Hematopoietic multipotent progenitor cell treated with erythropoietin and hydrocortisone succinate and interleukin-3 and kit ligand, for 15 days (in vitro differentiated cells): ENCODE data around the gene TNS2.

Experiments used
- DNase-seq: peaks from one replicate; pipeline ENCODE4 v3.0.0-alpha.2; 2015; ENCODE audit warnings: low spot score

Gene TNS2

DNA sequence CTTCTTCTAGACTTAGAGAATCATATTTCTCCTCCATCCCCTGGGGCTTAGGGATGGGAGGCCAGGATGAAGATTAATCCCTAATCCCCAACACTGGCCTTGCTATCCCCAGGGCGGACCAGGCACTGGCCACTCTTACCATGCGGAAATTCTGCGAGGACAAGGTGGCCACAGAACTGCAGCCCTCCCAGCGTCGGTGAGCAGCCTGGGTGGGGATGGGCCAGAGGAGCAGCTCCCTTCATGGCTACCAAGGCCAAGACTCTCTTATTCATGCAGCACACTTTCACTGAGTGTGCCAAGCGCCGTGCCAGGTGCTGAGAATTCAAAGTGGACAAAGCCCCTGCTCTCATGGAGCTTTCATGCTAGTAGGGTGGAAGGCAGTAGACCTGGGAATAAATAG is 7.0 kb downstream of the TNS2 start:
- DNase-seq = no peak

DNA sequence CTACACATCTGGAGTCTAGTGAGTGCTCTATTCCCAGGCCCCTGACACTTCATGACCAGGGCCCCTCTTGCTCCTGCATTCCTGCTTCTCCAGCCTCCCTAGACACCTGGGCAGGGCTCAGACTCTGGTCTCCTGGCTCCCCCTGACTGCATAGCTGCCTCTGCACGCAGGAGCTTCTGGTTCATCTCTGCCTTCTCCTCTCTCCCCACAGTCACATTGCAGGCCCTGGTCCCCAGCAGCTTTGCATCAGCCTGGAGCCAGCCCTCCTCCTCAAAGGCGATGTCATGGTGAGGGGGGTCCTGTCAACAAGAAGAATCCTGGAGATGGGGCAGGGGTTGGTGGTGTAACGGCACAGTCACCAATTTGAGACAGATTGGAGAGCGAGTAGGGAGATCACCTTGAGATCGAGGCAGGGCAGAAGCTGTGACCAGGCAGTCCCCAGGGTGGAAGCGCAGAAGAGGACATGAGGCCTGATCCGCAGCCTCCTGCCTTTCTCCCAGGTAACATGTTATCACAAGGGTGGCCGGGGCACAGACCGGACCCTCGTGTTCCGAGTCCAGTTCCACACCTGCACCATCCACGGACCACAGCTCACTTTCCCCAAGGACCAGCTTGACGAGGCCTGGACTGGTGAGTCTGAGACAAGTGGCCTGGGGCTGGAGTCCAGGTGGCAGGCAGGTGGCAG is 8.1 kb downstream of the TNS2 start:
- no peak for DNase-seq

DNA sequence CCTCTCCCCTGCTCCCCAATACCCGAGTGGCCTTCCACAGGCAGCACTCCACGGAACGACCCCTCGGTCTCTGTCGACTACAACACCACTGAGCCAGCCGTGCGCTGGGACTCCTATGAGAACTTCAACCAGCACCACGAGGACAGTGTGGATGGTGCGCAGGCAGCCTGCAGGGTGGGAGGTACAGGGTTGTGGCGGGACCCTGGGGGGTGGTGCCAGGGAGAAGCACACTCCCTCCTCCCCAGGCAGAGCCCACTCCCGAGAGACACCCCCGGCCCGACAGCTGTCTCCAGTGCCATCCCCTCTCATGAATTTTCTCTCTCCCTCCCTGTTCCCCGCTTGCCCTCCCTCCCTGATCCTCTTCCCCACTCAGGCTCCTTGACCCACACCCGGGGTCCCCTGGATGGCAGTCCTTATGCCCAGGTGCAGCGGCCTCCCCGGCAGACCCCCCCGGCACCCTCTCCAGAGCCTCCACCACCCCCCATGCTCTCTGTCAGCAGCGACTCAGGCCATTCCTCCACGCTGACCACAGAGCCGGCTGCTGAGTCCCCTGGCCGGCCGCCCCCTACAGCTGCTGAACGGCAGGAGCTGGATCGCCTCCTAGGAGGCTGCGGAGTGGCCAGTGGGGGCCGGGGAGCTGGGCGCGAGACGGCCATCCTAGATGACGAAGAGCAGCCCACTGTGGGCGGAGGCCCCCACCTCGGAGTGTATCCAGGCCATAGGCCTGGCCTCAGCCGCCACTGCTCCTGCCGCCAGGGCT is 9.0 kb downstream of the TNS2 start:
- DNase-seq = no peak

GRCh38 chr12:53059434-53060063 is 9.7 kb downstream of the TNS2 start:
- no peak for DNase-seq

GRCh38 chr12:53060064-53060720 is 10.3 kb downstream of the TNS2 start:
- no peak for DNase-seq

DNA sequence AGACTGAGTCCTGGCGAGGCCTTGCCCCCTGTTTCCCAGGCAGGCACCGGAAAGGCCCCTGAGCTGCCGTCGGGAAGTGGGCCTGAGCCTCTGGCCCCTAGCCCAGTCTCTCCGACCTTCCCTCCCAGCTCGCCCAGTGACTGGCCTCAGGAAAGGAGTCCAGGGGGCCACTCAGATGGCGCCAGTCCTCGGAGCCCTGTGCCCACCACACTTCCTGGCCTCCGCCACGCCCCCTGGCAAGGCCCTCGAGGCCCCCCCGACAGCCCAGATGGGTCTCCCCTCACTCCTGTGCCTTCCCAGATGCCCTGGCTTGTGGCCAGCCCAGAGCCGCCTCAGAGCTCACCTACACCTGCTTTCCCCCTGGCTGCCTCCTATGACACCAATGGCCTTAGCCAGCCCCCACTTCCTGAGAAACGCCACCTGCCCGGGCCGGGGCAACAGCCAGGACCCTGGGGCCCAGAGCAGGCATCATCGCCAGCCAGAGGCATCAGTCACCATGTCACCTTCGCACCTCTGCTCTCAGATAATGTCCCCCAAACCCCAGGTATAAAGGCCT is 10.9 kb downstream of the TNS2 start:
- no peak for DNase-seq

DNA sequence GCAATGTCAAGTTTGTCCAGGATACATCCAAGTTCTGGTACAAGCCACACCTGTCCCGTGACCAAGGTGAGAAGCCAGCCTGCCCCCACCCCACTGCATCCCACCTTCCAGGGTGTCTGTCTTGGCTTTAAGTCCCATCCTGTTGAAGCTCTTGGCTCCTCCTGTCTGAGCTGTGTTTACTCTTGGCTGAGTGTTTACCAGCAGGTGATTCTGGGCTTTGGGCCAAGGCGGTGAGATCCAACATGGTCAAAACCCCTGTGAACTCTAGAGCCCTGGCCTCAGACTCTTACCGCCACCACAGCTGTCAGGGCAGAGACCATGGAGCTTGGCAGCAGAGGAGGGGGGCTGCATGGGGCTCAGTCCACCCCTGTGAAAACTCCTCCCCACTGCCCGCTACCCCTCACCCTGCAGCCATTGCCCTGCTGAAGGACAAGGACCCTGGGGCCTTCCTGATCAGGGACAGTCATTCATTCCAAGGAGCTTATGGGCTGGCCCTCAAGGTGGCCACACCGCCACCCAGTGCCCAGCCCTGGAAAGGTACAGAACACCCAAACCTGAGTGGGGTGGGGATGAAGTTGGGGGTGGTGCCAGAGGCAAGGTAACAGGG is 11.6 kb downstream of the TNS2 start:
- no peak for DNase-seq

DNA sequence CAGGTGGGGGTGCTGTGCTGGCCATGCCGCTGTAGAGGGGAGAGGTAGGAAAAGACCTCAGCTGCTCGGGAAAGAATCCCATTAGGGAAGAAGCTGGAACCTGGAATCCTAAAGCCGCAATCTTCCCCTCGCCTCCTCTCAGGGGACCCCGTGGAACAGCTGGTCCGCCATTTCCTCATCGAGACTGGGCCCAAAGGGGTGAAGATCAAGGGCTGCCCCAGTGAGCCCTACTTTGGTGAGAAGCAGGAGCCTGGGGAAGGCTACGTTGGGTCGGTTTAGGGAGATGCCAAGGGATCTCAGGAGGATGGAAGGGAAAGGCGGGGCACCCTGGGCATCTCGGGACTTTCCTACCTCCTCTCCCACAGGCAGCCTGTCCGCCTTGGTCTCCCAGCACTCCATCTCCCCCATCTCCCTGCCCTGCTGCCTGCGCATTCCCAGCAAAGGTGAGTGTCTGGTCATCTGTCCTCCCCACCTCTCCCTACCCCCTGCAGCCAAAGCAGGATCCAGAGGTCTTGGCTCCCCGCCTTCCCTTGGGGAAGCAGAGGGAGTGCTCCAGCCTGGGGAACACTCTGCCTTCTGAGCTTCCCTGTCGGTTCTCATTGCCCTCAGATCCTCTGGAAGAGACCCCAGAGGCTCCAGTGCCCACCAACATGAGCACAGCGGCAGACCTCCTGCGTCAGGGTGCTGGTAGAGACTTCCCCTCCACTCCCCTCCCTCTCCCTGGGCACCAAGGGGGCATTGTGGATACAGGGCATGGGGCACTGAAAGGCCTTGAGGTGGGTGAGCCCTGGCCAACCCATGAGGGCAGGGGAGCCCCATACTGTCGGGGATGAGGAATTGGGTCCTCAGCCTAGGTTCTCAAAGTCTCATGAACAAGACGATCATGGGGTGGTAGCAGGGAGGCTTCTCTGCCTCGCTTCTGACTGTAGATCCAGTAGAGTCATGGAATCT is 12.4 kb downstream of the TNS2 start:
- DNase-seq = no peak

DNA sequence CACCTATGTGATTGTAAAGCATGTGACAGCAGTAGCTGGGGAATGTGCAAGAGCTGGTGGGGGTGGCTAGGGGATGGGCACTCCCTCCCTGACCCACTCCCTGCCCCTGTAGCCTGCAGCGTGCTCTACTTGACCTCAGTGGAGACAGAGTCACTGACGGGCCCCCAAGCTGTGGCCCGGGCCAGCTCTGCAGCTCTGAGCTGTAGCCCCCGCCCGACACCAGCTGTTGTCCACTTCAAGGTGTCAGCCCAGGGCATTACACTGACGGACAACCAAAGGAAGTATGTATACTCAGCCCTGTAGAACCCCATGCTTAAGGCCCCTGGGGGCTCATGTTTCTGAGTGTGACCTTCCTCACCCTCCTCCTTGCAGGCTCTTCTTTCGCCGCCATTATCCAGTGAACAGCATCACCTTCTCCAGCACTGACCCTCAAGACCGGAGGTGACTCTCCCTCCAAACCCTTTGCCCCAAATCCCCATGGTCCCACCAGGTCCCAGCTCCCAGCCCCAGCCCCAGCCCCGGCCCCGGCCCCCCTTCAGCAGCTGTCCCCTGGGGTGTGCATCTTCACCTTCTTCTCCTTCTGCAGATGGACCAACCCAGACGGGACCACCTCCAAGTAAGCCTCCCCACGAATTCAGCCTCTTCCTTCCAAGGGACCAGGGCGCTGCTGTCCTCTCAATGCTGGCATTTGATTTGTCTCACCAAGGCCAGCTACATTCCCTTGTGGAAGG is 13.3 kb downstream of the TNS2 start:
- no peak for DNase-seq

- no peak for DNase-seq
Observed at GRCh38 chr12:53063708-53064612, 14.1 kb downstream of the TNS2 start.

- DNase-seq = no peak
Observed at GRCh38 chr12:53064613-53065436, 15.0 kb downstream of the TNS2 start.

DNA sequence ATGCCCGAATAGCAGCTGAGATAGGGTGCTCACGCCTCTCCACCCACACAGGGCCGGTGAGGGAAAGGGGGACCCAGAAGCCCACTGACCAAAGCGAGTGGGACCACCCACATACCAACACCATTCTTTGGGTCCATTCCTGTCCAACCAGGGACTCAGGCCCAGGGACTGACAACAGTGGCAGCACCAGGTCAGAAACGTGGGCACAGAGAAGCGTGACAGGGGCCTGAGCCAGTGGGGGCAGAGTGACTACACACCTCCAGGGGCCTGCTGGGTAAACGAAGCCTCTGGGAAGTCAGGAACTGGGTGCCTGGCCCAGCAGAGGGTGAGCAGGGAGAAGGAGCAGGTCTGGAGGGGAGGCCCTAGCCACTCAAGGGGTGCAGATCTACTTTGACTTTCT is 15.6 kb downstream of the TNS2 start:
- DNase-seq = no peak

DNA sequence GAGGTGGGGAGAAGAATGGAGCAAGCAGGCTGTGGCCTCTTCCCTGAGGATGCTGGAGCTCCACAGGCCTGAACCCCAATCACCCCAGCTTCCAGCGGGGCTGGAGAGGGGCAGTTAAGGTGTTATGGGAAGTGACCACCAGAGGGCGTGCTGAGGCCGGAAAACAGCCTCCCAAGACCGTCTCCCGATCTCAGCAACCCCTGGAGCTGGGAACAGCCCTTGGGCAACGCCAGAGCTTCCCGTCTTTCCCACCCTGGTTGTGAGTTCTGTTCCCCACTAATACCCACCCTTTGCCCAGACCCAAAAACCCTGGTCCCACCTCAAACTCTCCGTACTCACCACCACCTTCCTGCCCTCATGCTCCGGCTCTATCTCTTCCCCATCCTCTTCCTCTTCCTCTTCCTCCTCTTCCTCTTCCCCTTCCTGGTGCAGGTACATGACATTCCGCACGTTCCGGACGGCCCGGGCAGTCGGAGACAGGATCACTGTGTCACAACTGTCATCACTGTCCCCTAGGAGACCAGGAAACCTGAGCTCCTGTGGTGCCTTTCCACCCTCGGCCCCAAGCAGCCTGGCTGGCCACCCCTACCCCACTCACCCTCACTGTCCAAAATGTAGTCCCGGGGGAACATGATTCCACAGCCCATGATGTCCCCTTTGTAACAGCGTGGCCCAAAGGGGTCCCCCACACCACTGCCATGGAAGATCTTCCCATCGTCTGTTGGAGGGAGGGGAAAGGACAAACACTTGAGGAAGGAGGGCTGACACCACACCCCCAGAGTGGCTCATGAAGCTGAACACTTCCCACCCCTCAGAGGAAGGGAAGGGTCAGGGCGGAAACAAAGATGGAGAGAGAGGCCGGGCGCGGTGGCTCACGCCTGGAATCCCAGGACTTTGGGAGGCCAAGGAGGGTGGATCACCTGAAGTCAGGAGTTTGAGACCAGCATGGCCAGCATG is 16.4 kb downstream of the TNS2 start:
- DNase-seq = peak; percentile 78

- no peak for DNase-seq
Observed at GRCh38 chr12:53067074-53067992, 17.5 kb downstream of the TNS2 start.

- DNase-seq = no peak
Observed at GRCh38 chr12:53067993-53068770, 18.3 kb downstream of the TNS2 start.
